ENCODE measurements around the gene LOC101059915.
"Not testable (repeated sequence)": the region's sequence is repeated elsewhere in the genome, so short reads cannot be mapped to it uniquely, and the experiment has no call there.

LOC101059915 gene

GRCh38 chrX:71640002-71640401 is 27.3 kb upstream of the LOC101059915 start:
- Histone ChIP-seq H3K4me3 (ENCODE audit: control insufficient read depth in 2 of 3, extremely low read depth in 1 of 3, insufficient read depth in 2 of 3, low read depth in 1 of 3, low read length in 3 of 3) (no peak overlapping the region), H3K9me3 (ENCODE audit: control insufficient read depth, low read depth, low read length) (no peaks in the 10 kb centered on the region), H3K9me1 (ENCODE audit: control insufficient read depth, extremely low read depth, insufficient read depth, low read length) (no peaks in the 10 kb centered on the region), H3K27me3 (ENCODE audit: control insufficient read depth, extremely low read depth, insufficient read depth, low read length) (no peaks in the 10 kb centered on the region), H3K9ac (ENCODE audit: control insufficient read depth, extremely low read depth, insufficient read depth, low read length) (no peak overlapping the region), H3K4me1 (ENCODE audit: control insufficient read depth, extremely low read depth, insufficient read depth, low read length) (peaks cover 6% of the 10 kb centered on the region), H3K4me2 (ENCODE audit: control insufficient read depth, extremely low read depth, insufficient read depth, low read depth, low read length) (no peak overlapping the region), H2AFZ (ENCODE audit: control insufficient read depth, low read length) (no peak overlapping the region), H3K36me3 (ENCODE audit: control insufficient read depth in 2 of 2, extremely low read depth in 1 of 2, insufficient read depth in 2 of 2, low read length in 2 of 2) (no peaks in the 10 kb centered on the region), H4K20me1 (ENCODE audit: control insufficient read depth, extremely low read depth, insufficient read depth, low read length) (no peaks in the 10 kb centered on the region), H3K79me2 (ENCODE audit: control insufficient read depth, insufficient read depth, low read length) (no peaks in the 10 kb centered on the region), H3K27ac (ENCODE audit: control insufficient read depth, insufficient read depth, low read length) (no peak overlapping the region)
- dilution Hi-C loops (cut with MboI; ENCODE audit: extremely low pct_ligation_motif_present, low sequenced_read_pairs), result no loop called here
- TF ChIP-seq CTCF (optimal IDR thresholded peaks at IDR 0.05 in 1 of 3, IDR thresholded peaks at IDR 0.05 in 1 of 3, conservative IDR thresholded peaks at IDR 0.05 in 1 of 3; ENCODE audit: extremely low read depth in 1 of 3, insufficient read depth in 2 of 3, low read length in 3 of 3) (no peak), EZH2 (IDR thresholded peaks at IDR 0.05; ENCODE audit: low read length) (no peak)
- FAIRE-seq, result no peak
- DNase-seq (ENCODE audit: low read depth, low spot score), result no peak

- H3K79me2 ChIP-seq (ENCODE audit: control insufficient read depth, insufficient read depth, low read length); H2AFZ ChIP-seq (ENCODE audit: control insufficient read depth, low read length); H3K9me1 ChIP-seq (ENCODE audit: control insufficient read depth, extremely low read depth, insufficient read depth, low read length); DNase-seq (ENCODE audit: low read depth, low spot score); H3K36me3 ChIP-seq (ENCODE audit: control insufficient read depth in 2 of 2, extremely low read depth in 1 of 2, insufficient read depth in 2 of 2, low read length in 2 of 2); H3K27me3 ChIP-seq (ENCODE audit: control insufficient read depth, extremely low read depth, insufficient read depth, low read length); H4K20me1 ChIP-seq (ENCODE audit: control insufficient read depth, extremely low read depth, insufficient read depth, low read length); H3K4me2 ChIP-seq (ENCODE audit: control insufficient read depth, extremely low read depth, insufficient read depth, low read depth, low read length); FAIRE-seq; H3K4me3 ChIP-seq (ENCODE audit: control insufficient read depth in 2 of 3, extremely low read depth in 1 of 3, insufficient read depth in 2 of 3, low read depth in 1 of 3, low read length in 3 of 3); H3K9ac ChIP-seq (ENCODE audit: control insufficient read depth, extremely low read depth, insufficient read depth, low read length); H3K4me1 ChIP-seq (ENCODE audit: control insufficient read depth, extremely low read depth, insufficient read depth, low read length); H3K9me3 ChIP-seq (ENCODE audit: control insufficient read depth, low read depth, low read length); dilution Hi-C loops (cut with MboI; ENCODE audit: extremely low pct_ligation_motif_present, low sequenced_read_pairs); H3K27ac ChIP-seq (ENCODE audit: control insufficient read depth, insufficient read depth, low read length): not testable (repeated sequence)
Observed at GRCh38 chrX:71644406-71644805, 22.9 kb upstream of the LOC101059915 start.

DNA sequence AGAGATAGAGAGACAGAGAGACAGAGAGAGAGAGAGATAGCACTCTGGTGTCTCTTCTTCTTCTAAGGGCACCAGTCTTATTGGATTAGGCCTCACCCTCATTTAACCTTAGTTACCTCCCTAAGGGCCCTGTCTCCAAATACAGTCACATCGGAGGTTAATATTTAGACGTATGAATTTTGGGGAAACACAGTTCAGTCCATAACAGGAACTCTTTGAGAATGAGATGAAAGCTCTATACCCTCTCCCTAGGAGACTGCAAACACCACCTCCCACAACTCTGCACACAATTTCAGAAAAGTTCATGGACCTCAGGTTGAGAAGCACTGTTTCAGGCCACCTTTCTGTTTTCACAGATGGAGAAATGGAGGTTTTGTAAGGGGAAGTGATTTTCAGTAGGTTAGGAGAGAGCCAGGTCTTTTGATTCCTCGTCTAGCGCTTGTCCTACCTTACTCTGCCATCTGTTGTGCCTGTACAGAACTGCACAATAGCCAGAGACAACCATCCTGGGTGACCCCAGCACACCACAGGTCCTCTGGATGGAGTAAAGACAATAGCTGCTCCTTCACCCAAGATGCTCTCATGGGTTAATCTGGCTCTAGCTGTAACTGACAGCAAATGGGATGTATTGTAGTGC is 16.9 kb upstream of the LOC101059915 start:
- Histone ChIP-seq H3K9me1 (ENCODE audit: control insufficient read depth, extremely low read depth, insufficient read depth, low read length) (no peaks in the 10 kb centered on the region), H3K9ac (ENCODE audit: control insufficient read depth, extremely low read depth, insufficient read depth, low read length) (no peak overlapping the region), H3K4me1 (ENCODE audit: control insufficient read depth, extremely low read depth, insufficient read depth, low read length) (no peaks in the 10 kb centered on the region), H3K36me3 (ENCODE audit: control insufficient read depth in 2 of 2, extremely low read depth in 1 of 2, insufficient read depth in 2 of 2, low read length in 2 of 2) (no peaks in the 10 kb centered on the region), H4K20me1 (ENCODE audit: control insufficient read depth, extremely low read depth, insufficient read depth, low read length) (no peaks in the 10 kb centered on the region), H3K4me3 (ENCODE audit: control insufficient read depth in 2 of 3, extremely low read depth in 1 of 3, insufficient read depth in 2 of 3, low read depth in 1 of 3, low read length in 3 of 3) (no peak overlapping the region), H3K9me3 (ENCODE audit: control insufficient read depth, low read depth, low read length) (no peaks in the 10 kb centered on the region), H3K27me3 (ENCODE audit: control insufficient read depth, extremely low read depth, insufficient read depth, low read length) (no peaks in the 10 kb centered on the region), H3K4me2 (ENCODE audit: control insufficient read depth, extremely low read depth, insufficient read depth, low read depth, low read length) (no peak overlapping the region), H3K27ac (ENCODE audit: control insufficient read depth, insufficient read depth, low read length) (no peak overlapping the region), H2AFZ (ENCODE audit: control insufficient read depth, low read length) (no peak overlapping the region), H3K79me2 (ENCODE audit: control insufficient read depth, insufficient read depth, low read length) (no peaks in the 10 kb centered on the region)
- dilution Hi-C loops (cut with MboI; ENCODE audit: extremely low pct_ligation_motif_present, low sequenced_read_pairs), result no loop called here
- TF ChIP-seq CTCF (optimal IDR thresholded peaks at IDR 0.05 in 1 of 3, IDR thresholded peaks at IDR 0.05 in 1 of 3, conservative IDR thresholded peaks at IDR 0.05 in 1 of 3; ENCODE audit: extremely low read depth in 1 of 3, insufficient read depth in 2 of 3, low read length in 3 of 3), result peak in 1 of 3 experiments; percentile 23
- no peak for TF ChIP-seq EZH2 (IDR thresholded peaks at IDR 0.05; ENCODE audit: low read length)
- no peak for DNase-seq (ENCODE audit: low read depth, low spot score)
- peak; percentile 5 for FAIRE-seq
